K562 (cell line): Measurements from ENCODE around the gene SNCG. TPM values are rescaled to one million over a fixed set of nuclear protein-coding genes. Genes with fewer than 3 reads are reported as not detected.

Source experiments
- ATAC-seq: fragments of 200-7000 bp; cut with Tn5 transposase; 3 replicates; pipeline ENCODE4 v1.9.1; 2020; ENCODE audit warnings: moderate library complexity
- BruUV-seq: library from RNA; stranded (reverse); fragments of 400-500 nt; replicated peaks from 2 replicates; lab custom pipeline; 2021; lab: Mats Ljungman, UMichigan
- CTCF ChIA-PET: fragments of 300-600 bp; formaldehyde crosslinking; extraction: SDS; loops from one replicate; lab custom pipeline; 2021; ENCODE audit warnings: low intra/inter-chr PET ratio; lab: Yijun Ruan, JAX
- POLR2A ChIA-PET: fragments of 300-600, 350-650 bp; sonication (Branson Sonifier 250); formaldehyde crosslinking; extraction: SDS; loops from one replicate; lab custom pipeline; 2021; ENCODE audit warnings: antibody characterized with exemption, inconsistent platforms; lab: Yijun Ruan, JAX
- DNase-seq, 4 experiments: peaks; one replicate each; pipeline versions ENCODE4 v3.0.0 to v3.0.0-alpha.2; 2011 to 2018; ENCODE audit warnings: low spot score in 3 of 4, mixed read lengths in 3 of 4; ENCODE audit errors: extremely low read depth in 1 of 4
- FAIRE-seq: peaks from 2 replicates; lab custom pipeline; 2011; peaks lifted over from hg19 to GRCh38; lab: Jason Lieb, UNC
- H2AFZ ChIP-seq: 2 replicates; pipeline ENCODE4 v1.6.0; 2011; ENCODE audit warnings: low read depth, low read length, control low read depth, inconsistent platforms
- H3K27ac ChIP-seq: fragments of 200-600 bp; 3 replicates; pipeline ENCODE4 v1.8.0; 2011; ENCODE audit warnings: low read depth, mild to moderate bottlenecking, control low read depth, inconsistent platforms, low read length, moderate library complexity, mixed read lengths; ENCODE audit errors: extremely low read depth
- H3K27me3 ChIP-seq, 2 experiments: fragments of 300-600 bp in 1 of 2; 2 replicates in 1 of 2; 3 replicates in 1 of 2; pipeline versions ENCODE4 v1.6.0 to v1.8.0; 2011; ENCODE audit warnings: inconsistent platforms in 2 of 2, low read length in 2 of 2, mild to moderate bottlenecking in 1 of 2, mixed read lengths in 1 of 2, moderate library complexity in 1 of 2; ENCODE audit not compliant: control insufficient read depth in 2 of 2, insufficient read depth in 2 of 2
- H3K36me3 ChIP-seq: fragments of 300-600 bp; 3 replicates; pipeline ENCODE4 v1.8.0; 2011; ENCODE audit warnings: mild to moderate bottlenecking, low read length, inconsistent platforms; ENCODE audit not compliant: control insufficient read depth, insufficient read depth
- H3K4me1 ChIP-seq, 2 experiments: fragments of 200-600 bp in 1 of 2; replicated peaks in 1 of 2; 2 replicates in 1 of 2; 3 replicates in 1 of 2; pipeline versions ENCODE4 v1.5.1 to v1.8.0; 2011; ENCODE audit warnings: inconsistent platforms in 2 of 2, low read length in 2 of 2, mild to moderate bottlenecking in 1 of 2, mixed read lengths in 1 of 2, moderate library complexity in 1 of 2; ENCODE audit not compliant: control insufficient read depth in 2 of 2, insufficient read depth in 2 of 2
- H3K4me2 ChIP-seq: 2 replicates; pipeline ENCODE4 v1.6.1; 2011; ENCODE audit warnings: low read length, control low read depth, inconsistent platforms, mixed read lengths; ENCODE audit not compliant: insufficient read depth
- H3K4me3 ChIP-seq: fragments of 200-600 bp; sonication (generic), shearing (Covaris generic); 2 replicates; pipeline ENCODE4 v1.5.1; 2016; ENCODE audit warnings: control low read depth, inconsistent platforms
- H3K79me2 ChIP-seq: fragments of 200-600 bp; 3 replicates; pipeline ENCODE4 v1.8.0; 2011; ENCODE audit warnings: low read length, inconsistent platforms; ENCODE audit not compliant: control insufficient read depth, insufficient read depth
- H3K9ac ChIP-seq, 2 experiments: 2 replicates each; pipeline versions ENCODE4 v1.6.0 to v1.6.1; 2011; ENCODE audit warnings: low read depth in 2 of 2, low read length in 2 of 2, control low read depth in 1 of 2, inconsistent platforms in 1 of 2, mild to moderate bottlenecking in 1 of 2, mixed read lengths in 1 of 2; ENCODE audit not compliant: insufficient read depth in 1 of 2
- H3K9me1 ChIP-seq: one replicate; pipeline ENCODE4 v1.6.0; 2011; ENCODE audit warnings: inconsistent platforms, mild to moderate bottlenecking, low read length, moderate library complexity; ENCODE audit not compliant: control insufficient read depth, insufficient read depth
- H3K9me3 ChIP-seq: replicated peaks from 2 replicates; pipeline ENCODE4 v1.5.1; 2011; ENCODE audit warnings: low read depth, low read length, inconsistent platforms; ENCODE audit not compliant: control insufficient read depth, insufficient read depth
- H4K20me1 ChIP-seq: replicated peaks from 2 replicates; pipeline ENCODE4 v1.6.1; 2011; ENCODE audit warnings: low read length, inconsistent platforms, mixed read lengths; ENCODE audit not compliant: control insufficient read depth, insufficient read depth
- KDM2B ChIP-seq: fragments of 250-450 bp; sonication (Bioruptor Pico); IDR thresholded peaks from 2 replicates; pipeline ENCODE4 v1.8.0; 2021; ENCODE audit warnings: mild to moderate bottlenecking, moderate library complexity
- PHB ChIP-seq: fragments of 250-450 bp; sonication (Bioruptor Pico); IDR thresholded peaks from 2 replicates; pipeline ENCODE4 v1.5.0; 2021
- TAF15 ChIP-seq: fragments of 200-400 bp; formaldehyde crosslinking; IDR thresholded peaks from 2 replicates; pipeline ENCODE4 v1.6.1; 2017; ENCODE audit warnings: mild to moderate bottlenecking, low read depth, low read length, moderate library complexity
- XRCC5 ChIP-seq: fragments of 200-400 bp; formaldehyde crosslinking; IDR thresholded peaks from 2 replicates; pipeline ENCODE4 v1.6.1; 2017; ENCODE audit warnings: low read depth, mild to moderate bottlenecking, low read length
- ZBTB26 ChIP-seq: fragments of 450-650 bp; formaldehyde crosslinking; IDR thresholded peaks from 2 replicates; pipeline ENCODE4 v1.4.0; 2022; ENCODE audit warnings: missing genetic modification characterization
- WGBS: fragments of 100-300 bp; shearing (Covaris generic); methylation state at CpG from one replicate; pipeline ENCODE4 v1.1.6; 2016; ENCODE audit warnings: low coverage, mixed read lengths; ENCODE audit not compliant: insufficient coverage; ENCODE audit errors: missing lambda C conversion rate; 5-methylcytosine and 5-hydroxymethylcytosine counted together
- in situ Hi-C: fragments of 300-500 bp; cut with MboI; formaldehyde crosslinking; loops from 4 replicates; pipeline ENCODE4 v1.15.0; 2018; ENCODE audit warnings: inconsistent platforms, mixed read lengths
- intact Hi-C: fragments of 100-400 bp; cut with micrococcal nuclease; formaldehyde crosslinking; loops from 2 replicates; pipeline ENCODE4 v1.14.2; 2022
- polyA plus RNA-seq, 8 experiments: library from polyadenylated mRNA; depleted of rRNA in 4 of 8; stranded (reverse) in 5 of 8; unstranded in 3 of 8; fragments of >200 nt; fragmentation: Nextera tagmentation in 2 of 8; fragmentation: Illumina TruSeq in 1 of 8; extraction: Ambion mirVana in 2 of 8; extraction: Trizol in 1 of 8; gene quantifications; 2 replicates each; pipeline versions ENCODE4 v1.2.1 to v1.2.3, GENCODE V29; 2011 to 2014; ENCODE audit warnings: inconsistent platforms in 1 of 8, missing spikeins in 1 of 8
- total RNA-seq, 7 experiments: library from RNA; depleted of rRNA in 6 of 7; stranded (reverse); fragments of >200 nt in 6 of 7; fragmentation: Illumina TruSeq in 2 of 7; extraction: Trizol in 2 of 7; gene quantifications; 2 replicates each; pipeline versions ENCODE4 v1.2.1 to v1.2.3, GENCODE V29; 2011 to 2021; ENCODE audit warnings: low replicate concordance in 1 of 7
- TF ChIP-seq, protein P1 (sequence below): IDR thresholded peaks from 2 replicates; pipeline ENCODE4 v1.6.1; 2014; ENCODE audit warnings: antibody characterized with exemption

The SNCG gene
- total and polyA plus RNA-seq, 9 of the 15 experiments (the other 6 are each of a cell fraction or from before 2014, with no cell fraction given), result 9.8 to 146 (median 93.6) TPM

GRCh38 chr10:86941426-86941825 lies 17.0 kb upstream of the SNCG start:
- Histone ChIP-seq H3K9ac (no peak overlapping the region), H3K4me2 (no peak overlapping the region), H2AFZ (no peak overlapping the region), H3K27me3 (no peaks in the 10 kb centered on the region), H3K4me1 (peaks cover 0 to 20% of the 10 kb centered on the region in 2 experiments; a peak in 2 of 5 replicates), H3K9me3 (no peaks in the 10 kb centered on the region), H4K20me1 (no peaks in the 10 kb centered on the region), H3K27ac (no peak overlapping the region), H3K79me2 (no peaks in the 10 kb centered on the region), H3K36me3 (no peaks in the 10 kb centered on the region), H3K9me1 (no peaks in the 10 kb centered on the region), H3K4me3 (no peak overlapping the region)
- in situ Hi-C loops (no loop called here), intact Hi-C loops (no loop called here)
- DNase-seq, result no peak
- no peak for ATAC-seq
- POLR2A ChIA-PET, result interaction anchor here (0.6 to 1.2 kb wide), 2 partner anchors 19 to 233 kb away, joined by 3 read pairs; no protein-coding TSS in a partner anchor
- TF ChIP-seq, protein P1, sequence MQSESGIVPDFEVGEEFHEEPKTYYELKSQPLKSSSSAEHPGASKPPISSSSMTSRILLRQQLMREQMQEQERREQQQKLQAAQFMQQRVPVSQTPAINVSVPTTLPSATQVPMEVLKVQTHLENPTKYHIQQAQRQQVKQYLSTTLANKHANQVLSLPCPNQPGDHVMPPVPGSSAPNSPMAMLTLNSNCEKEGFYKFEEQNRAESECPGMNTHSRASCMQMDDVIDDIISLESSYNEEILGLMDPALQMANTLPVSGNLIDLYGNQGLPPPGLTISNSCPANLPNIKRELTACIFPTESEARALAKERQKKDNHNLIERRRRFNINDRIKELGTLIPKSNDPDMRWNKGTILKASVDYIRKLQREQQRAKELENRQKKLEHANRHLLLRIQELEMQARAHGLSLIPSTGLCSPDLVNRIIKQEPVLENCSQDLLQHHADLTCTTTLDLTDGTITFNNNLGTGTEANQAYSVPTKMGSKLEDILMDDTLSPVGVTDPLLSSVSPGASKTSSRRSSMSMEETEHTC, result no peak
- TF ChIP-seq ZBTB26 (no peak), TAF15 (no peak), XRCC5 (no peak), PHB (CRISPR knock-in tag) (no peak), KDM2B (CRISPR knock-in tag) (no peak)
- 29% methylated on average over 1 of the region's 2 CpGs for WGBS
- CTCF ChIA-PET, result interaction anchor here (0.7 kb wide), 1 partner anchor 910 kb away, joined by 5 read pairs; no protein-coding TSS in a partner anchor
- FAIRE-seq, result no peak
- BruUV-seq, result no TSS peak
